Endothelial cell (in vitro differentiated cells): ENCODE measurements around the gene RAB40C. TPM values are rescaled to one million over a fixed set of nuclear protein-coding genes. Genes with fewer than 3 reads are reported as not detected.

ENCODE experiments used
- DNase-seq: peaks from one replicate; pipeline ENCODE4 v3.0.0; 2021; ENCODE audit warnings: low spot score
- H3K27ac Mint-ChIP-seq: one replicate; pipeline ENCODE4 v1.8.0; 2021; ENCODE audit warnings: mixed read lengths, inconsistent platforms; ENCODE audit not compliant: unreplicated experiment
- H3K27me3 Mint-ChIP-seq: one replicate; pipeline ENCODE4 v1.8.0; 2021; ENCODE audit warnings: mild to moderate bottlenecking, moderate library complexity, mixed read lengths, inconsistent platforms; ENCODE audit not compliant: unreplicated experiment
- H3K36me3 Mint-ChIP-seq: one replicate; pipeline ENCODE4 v1.8.0; 2021; ENCODE audit warnings: mild to moderate bottlenecking, low read depth, mixed read lengths, inconsistent platforms; ENCODE audit not compliant: unreplicated experiment
- H3K4me1 Mint-ChIP-seq: one replicate; pipeline ENCODE4 v1.8.0; 2021; ENCODE audit warnings: mild to moderate bottlenecking, mixed read lengths, inconsistent platforms; ENCODE audit not compliant: unreplicated experiment
- H3K4me3 Mint-ChIP-seq: one replicate; pipeline ENCODE4 v1.8.0; 2021; ENCODE audit warnings: mild to moderate bottlenecking, mixed read lengths, inconsistent platforms; ENCODE audit not compliant: unreplicated experiment
- H3K9me3 Mint-ChIP-seq: one replicate; pipeline ENCODE4 v1.8.0; 2021; ENCODE audit warnings: mixed read lengths, inconsistent platforms; ENCODE audit not compliant: unreplicated experiment
- total RNA-seq: library from RNA; stranded (reverse); fragmentation: NEBNext Ultra II Directional; extraction: Animal tissue kit (Norgen Biotek cat#: 25700); gene quantifications from one replicate; pipeline ENCODE4 v1.2.1, GENCODE V29; 2021; ENCODE audit not compliant: unreplicated experiment
- TF ChIP-seq, protein P1 (sequence below): fragments of 200-600 bp; sonication (generic); IDR thresholded peaks from one replicate; pipeline ENCODE4 v1.5.0; 2021; ENCODE audit warnings: antibody characterized with exemption; ENCODE audit not compliant: unreplicated experiment

Gene RAB40C
- total RNA-seq, 1 donor from 2014 or later: 18.5 TPM

DNA sequence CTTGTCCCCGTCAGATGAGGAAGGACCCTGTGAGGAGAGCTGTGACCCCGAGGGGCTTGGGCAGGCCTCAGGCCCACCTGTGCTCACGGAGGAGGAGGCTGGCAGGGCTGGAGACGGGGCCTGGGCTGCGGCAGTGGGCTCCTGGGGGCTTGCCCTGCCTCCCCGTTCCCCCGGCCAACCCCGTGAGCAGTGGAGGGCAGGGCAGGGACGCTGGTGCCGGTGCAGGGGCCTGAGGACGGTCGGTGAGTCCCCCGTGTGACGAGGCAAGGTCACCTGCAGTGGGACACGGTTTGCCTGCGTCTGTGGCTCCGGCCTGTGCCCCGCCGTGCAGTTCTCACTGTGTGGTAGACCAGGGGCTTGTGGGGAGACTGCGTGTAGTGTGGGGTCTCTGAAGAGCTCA lies 69.8 kb downstream of the RAB40C start:
- no peak overlapping the region for H3K4me3 Mint-ChIP-seq
- H3K36me3 Mint-ChIP-seq: peaks cover 3% of the 10 kb centered on the region
- no peaks in the 10 kb centered on the region for H3K9me3 Mint-ChIP-seq
- H3K4me1 Mint-ChIP-seq: no peaks in the 10 kb centered on the region
- TF ChIP-seq, protein P1, sequence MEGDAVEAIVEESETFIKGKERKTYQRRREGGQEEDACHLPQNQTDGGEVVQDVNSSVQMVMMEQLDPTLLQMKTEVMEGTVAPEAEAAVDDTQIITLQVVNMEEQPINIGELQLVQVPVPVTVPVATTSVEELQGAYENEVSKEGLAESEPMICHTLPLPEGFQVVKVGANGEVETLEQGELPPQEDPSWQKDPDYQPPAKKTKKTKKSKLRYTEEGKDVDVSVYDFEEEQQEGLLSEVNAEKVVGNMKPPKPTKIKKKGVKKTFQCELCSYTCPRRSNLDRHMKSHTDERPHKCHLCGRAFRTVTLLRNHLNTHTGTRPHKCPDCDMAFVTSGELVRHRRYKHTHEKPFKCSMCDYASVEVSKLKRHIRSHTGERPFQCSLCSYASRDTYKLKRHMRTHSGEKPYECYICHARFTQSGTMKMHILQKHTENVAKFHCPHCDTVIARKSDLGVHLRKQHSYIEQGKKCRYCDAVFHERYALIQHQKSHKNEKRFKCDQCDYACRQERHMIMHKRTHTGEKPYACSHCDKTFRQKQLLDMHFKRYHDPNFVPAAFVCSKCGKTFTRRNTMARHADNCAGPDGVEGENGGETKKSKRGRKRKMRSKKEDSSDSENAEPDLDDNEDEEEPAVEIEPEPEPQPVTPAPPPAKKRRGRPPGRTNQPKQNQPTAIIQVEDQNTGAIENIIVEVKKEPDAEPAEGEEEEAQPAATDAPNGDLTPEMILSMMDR: no peak
- peaks cover 8% of the 10 kb centered on the region for H3K27me3 Mint-ChIP-seq
- no peak for DNase-seq
- no peak overlapping the region for H3K27ac Mint-ChIP-seq

DNA sequence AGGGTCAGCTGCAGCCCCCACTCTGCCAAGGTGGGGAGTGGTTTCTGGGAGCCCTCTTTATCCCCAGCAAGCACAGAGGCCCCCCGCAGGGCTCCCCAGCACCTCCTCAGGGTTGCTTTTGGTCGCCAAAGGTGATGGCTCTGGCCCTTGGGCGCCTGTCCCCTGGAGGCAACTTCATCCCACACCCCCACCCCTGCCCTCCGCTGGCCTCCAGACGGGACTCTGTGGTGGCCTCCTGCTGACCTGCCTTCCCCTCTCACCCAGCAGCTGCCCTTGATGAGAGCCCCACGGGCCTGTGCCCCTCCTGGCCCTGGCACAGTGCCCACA lies 70.2 kb downstream of the RAB40C start:
- Mint-ChIP-seq H3K9me3 (no peaks in the 10 kb centered on the region), H3K36me3 (peaks cover 3% of the 10 kb centered on the region), H3K4me1 (no peaks in the 10 kb centered on the region), H3K27ac (no peak overlapping the region), H3K27me3 (peaks cover 9% of the 10 kb centered on the region), H3K4me3 (no peak overlapping the region)
- TF ChIP-seq, protein P1: no peak
- no peak for DNase-seq

DNA sequence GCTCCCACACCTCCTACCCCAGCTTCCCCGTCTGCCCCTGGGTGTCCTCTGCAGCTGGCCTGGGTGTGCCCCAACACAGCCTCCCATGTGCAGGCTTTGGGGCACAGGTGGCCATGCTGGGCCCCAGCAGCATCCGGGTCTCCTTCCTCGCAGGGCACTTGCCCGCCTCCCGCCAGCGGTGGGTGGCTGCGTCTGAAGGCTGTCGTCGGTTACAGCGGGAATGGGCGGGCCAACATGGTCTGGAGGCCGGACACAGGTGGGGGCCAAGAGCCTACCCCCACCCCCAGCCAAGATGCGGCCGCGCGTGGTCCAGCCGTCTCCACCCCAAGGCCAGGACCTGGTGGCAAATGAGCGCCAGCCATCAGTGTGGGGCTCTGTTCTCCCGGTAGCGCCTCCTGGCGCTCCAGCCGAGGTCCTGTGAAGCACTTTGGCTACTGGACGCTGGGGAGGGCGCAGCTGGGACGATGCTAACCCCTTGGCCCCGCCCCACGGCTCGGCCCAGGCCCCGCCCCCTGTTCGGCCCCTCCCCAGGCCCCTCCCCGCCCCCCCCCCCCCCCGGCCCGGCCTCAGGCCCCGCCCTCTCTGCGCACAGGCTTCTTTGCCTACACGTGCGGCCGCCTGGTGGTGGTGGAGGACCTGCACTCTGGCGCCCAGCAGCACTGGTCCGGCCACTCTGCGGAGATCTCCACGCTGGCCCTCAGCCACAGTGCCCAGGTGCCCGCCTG lies 70.8 kb downstream of the RAB40C start:
- peak; percentile 91 for DNase-seq
- Mint-ChIP-seq H3K27ac (no peak overlapping the region), H3K4me1 (no peaks in the 10 kb centered on the region), H3K9me3 (no peaks in the 10 kb centered on the region), H3K36me3 (peaks cover 3% of the 10 kb centered on the region), H3K27me3 (peaks cover 9% of the 10 kb centered on the region), H3K4me3 (no peak overlapping the region)
- TF ChIP-seq, protein P1: peak; percentile 74

DNA sequence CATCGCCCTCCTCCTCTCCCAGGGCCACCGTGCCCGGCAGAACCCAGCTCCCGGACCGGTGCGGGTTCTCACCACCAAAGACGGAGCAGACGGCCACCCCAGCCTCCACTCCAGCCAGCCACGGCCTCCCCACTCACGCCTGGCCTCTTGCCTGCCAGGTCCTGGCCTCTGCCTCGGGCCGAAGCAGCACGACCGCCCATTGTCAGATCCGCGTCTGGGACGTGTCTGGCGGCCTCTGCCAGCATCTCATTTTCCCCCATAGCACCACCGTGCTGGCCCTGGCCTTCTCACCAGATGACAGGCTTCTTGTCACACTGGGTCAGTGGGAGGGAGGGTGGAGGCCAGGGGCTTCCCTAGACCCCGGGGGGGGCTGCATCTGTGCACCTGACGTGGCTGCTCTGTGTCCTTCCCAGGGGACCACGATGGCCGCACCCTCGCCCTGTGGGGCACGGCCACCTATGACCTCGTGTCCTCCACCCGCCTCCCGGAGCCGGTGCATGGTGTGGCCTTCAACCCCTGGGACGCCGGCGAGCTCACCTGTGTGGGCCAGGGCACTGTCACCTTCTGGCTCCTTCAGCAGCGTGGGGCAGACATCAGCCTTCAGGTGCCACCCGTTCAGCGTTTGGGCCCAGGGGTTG lies 71.4 kb downstream of the RAB40C start:
- H3K36me3 Mint-ChIP-seq: peaks cover 3% of the 10 kb centered on the region
- H3K4me1 Mint-ChIP-seq: no peaks in the 10 kb centered on the region
- no peak overlapping the region for H3K4me3 Mint-ChIP-seq
- H3K27ac Mint-ChIP-seq: no peak overlapping the region
- no peak for DNase-seq
- no peaks in the 10 kb centered on the region for H3K9me3 Mint-ChIP-seq
- TF ChIP-seq, protein P1: peak; percentile 9
- H3K27me3 Mint-ChIP-seq: peaks cover 9% of the 10 kb centered on the region

DNA sequence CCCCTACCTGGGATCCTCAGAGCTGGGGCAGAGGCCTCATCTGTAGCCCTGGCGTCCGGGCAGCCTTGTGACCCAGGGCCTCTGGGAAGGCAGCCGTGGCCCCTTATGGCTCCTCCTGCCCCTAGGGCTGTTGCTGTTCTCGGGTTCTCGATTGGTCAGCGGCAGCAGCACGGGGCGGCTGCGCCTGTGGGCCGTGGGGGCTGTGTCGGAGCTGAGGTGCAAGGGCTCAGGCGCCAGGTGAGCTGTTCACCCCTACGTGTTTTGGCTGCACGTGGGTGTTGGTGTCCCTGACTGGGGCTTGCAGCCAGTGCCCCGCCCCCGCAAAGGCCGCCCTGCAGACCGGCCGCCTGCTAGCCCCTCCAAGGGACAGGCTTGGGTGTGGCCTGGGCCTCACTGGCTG lies 72.2 kb downstream of the RAB40C start:
- no peak for DNase-seq
- Mint-ChIP-seq H3K27ac (no peak overlapping the region), H3K27me3 (peaks cover 9% of the 10 kb centered on the region), H3K4me1 (no peaks in the 10 kb centered on the region), H3K9me3 (no peaks in the 10 kb centered on the region), H3K4me3 (no peak overlapping the region), H3K36me3 (peaks cover 3% of the 10 kb centered on the region)
- TF ChIP-seq, protein P1: no peak
